Esophagus squamous epithelium (tissue), 4 donors: ENCODE data around the gene CMTR2.

ENCODE experiments used
- CTCF ChIP-seq, 6 experiments: fragments of 450-650 bp in 4 of 6; fragments of 200-600 bp in 2 of 6; sonication (generic) in 2 of 6; IDR thresholded peaks; one replicate each; pipeline ENCODE4 v1.5.1; 2016 to 2019; ENCODE audit warnings: antibody characterized with exemption in 6 of 6, mild to moderate bottlenecking in 4 of 6, moderate library complexity in 4 of 6
- POLR2A ChIP-seq, 4 donors: fragments of 450-650 bp; IDR thresholded peaks; one replicate each; pipeline ENCODE4 v1.6.1; 2017; ENCODE audit warnings: antibody characterized with exemption in 4 of 4, mild to moderate bottlenecking in 4 of 4, moderate library complexity in 3 of 4

- TF ChIP-seq CTCF (IDR thresholded peaks at IDR 0.05) (no peak), POLR2A (IDR thresholded peaks at IDR 0.05) (no peak)
Observed at GRCh38 chr16:71263582-71263981, 25.6 kb downstream of the CMTR2 start.
